Heart right ventricle (tissue), 16 donors: ENCODE measurements around the gene AKT1S1. TPM values are rescaled to one million over a fixed set of nuclear protein-coding genes. Genes with fewer than 3 reads are reported as not detected.

ENCODE experiments used
- ATAC-seq, 8 donors: fragments of 200-7000 bp; cut with Tn5 transposase; one replicate each; pipeline ENCODE4 v1.9.1; 2020; ENCODE audit warnings: mild to moderate bottlenecking in 8 of 8, moderate library complexity in 8 of 8, moderate number of reproducible peaks in 1 of 8
- DNase-seq, 2 donors: peaks; one replicate each; pipeline ENCODE4 v3.0.0-alpha.2; 2020
- H3K27ac ChIP-seq, 10 donors: fragments of 200-600 bp; sonication (generic) in 2 of 10; one replicate each; pipeline versions ENCODE4 v1.5.0 to v1.8.0; 2020 to 2022; ENCODE audit warnings: mild to moderate bottlenecking in 3 of 10
- H3K27me3 ChIP-seq, 7 donors: fragments of 200-600 bp; one replicate each; pipeline ENCODE4 v1.8.0; 2021 to 2022; ENCODE audit warnings: mild to moderate bottlenecking in 2 of 7
- H3K36me3 ChIP-seq, 9 donors: fragments of 200-600 bp; sonication (generic) in 1 of 9; one replicate each; pipeline versions ENCODE4 v1.5.0 to v1.8.0; 2020 to 2022; ENCODE audit warnings: mild to moderate bottlenecking in 2 of 9
- H3K4me1 ChIP-seq, 9 donors: fragments of 200-600 bp; sonication (generic) in 1 of 9; one replicate each; pipeline versions ENCODE4 v1.5.0 to v1.8.0; 2020 to 2022; ENCODE audit warnings: mild to moderate bottlenecking in 4 of 9
- H3K4me3 ChIP-seq, 10 donors: fragments of 200-600 bp; sonication (generic) in 2 of 10; one replicate each; pipeline versions ENCODE4 v1.5.0 to v1.8.0; 2020 to 2022; ENCODE audit warnings: mild to moderate bottlenecking in 7 of 10, moderate library complexity in 2 of 10
- H3K9me3 ChIP-seq, 11 donors: fragments of 200-600 bp in 10 of 11; sonication (generic) in 2 of 11; one replicate each; pipeline versions ENCODE4 v1.5.0 to v1.8.0; 2013 to 2022; ENCODE audit warnings: mild to moderate bottlenecking in 2 of 11, control low read depth in 1 of 11, moderate library complexity in 1 of 11
- CTCF ChIP-seq, 9 donors: fragments of 200-600 bp; sonication (generic) in 2 of 9; IDR thresholded peaks; one replicate each; pipeline versions ENCODE4 v1.5.0 to v1.8.0; 2021 to 2022; ENCODE audit warnings: antibody characterized with exemption in 9 of 9, mild to moderate bottlenecking in 5 of 9, moderate library complexity in 1 of 9
- WGBS, 2 donors: extraction: QIAGEN DNeasy Blood & Tissue Kit; methylation state at CpG; one replicate each; pipeline ENCODE4 v1.1.7; 2013; ENCODE audit warnings: inconsistent platforms in 1 of 2; 5-methylcytosine and 5-hydroxymethylcytosine counted together
- intact Hi-C, 10 donors: fragments of 100-400 bp; cut with DNase I; formaldehyde crosslinking; loops; one replicate each; pipeline versions ENCODE4 v1.11.1 to v1.14.2; 2022
- polyA plus RNA-seq, 2 donors: library from polyadenylated mRNA; stranded (reverse); fragments of 200-250 nt; gene quantifications; one replicate each; pipeline ENCODE4 v1.2.3, GENCODE V29; 2013
- total RNA-seq, 10 donors: library from RNA; stranded (reverse); fragmentation: NEBNext Ultra II Directional in 3 of 10; extraction: Animal tissue kit (Norgen Biotek cat#: 25700) in 3 of 10; gene quantifications; one replicate each; pipeline versions ENCODE4 v1.2.1 to v1.2.4, GENCODE V29; 2021 to 2023
- donor health status: Arrhythmogenic right ventricular cardiomyopathy.
- donor health status: ischemic (EF 13 %, LVEDD 7.1; RV severe dilation, severe dysfunction).
- donor health status: healthy with polysubstance abuse.
- donor health status: DM: no; HTN: yes; CAD: no.
- donor health status: DM: no; HTN: no; CAD: no.
- donor health status: ischemic (EF 25% LVEDD 6.9; RV normal size, moderate dysfunction).
- donor health status: ischemic (EF 25% LVEDD 5.7; RV mildly dilated, moderate dysfunction).
- donor health status: healthy.
- donor health status: DM: yes; HTN: yes; CAD: no.
- donor health status: Ischemic cardiomyopathy.
- donor health status: ischemic (EF 35%, LVEDD 5.7; RV mildly dilated, moderate dysfunction).
- donor health status: nonischemic (EF 11% LVEDD 7.7; RV severe dilation, severe dysfunction).
- donor health status: DM: yes; HTN: yes; CAD: no.
- donor health status: PGD.
- donor health status: ischemic (EF 29% LVEDD 5.4; RV normal size, mild dysfunction).
- donor health status: nonischemic (EF 23%, LVEDD 6.1; RV moderate dilation, normal function).

The AKT1S1 gene
- total and polyA plus RNA-seq, 12 donors = 26.0 to 51.9 (median 32.8) TPM

- H3K27ac ChIP-seq = no peak overlapping the region
- TF ChIP-seq CTCF (IDR thresholded peaks at IDR 0.05) = no peak
- DNase-seq (no peak), ATAC-seq (no peak)
- intact Hi-C loops = no loop called here
- peaks cover 0 to 65% (median 7%) of the 10 kb centered on the region in 9 donors for H3K4me1 ChIP-seq
- H3K27me3 ChIP-seq = no peaks in the 10 kb centered on the region
- no peak overlapping the region for H3K4me3 ChIP-seq
- H3K9me3 ChIP-seq = no peaks in the 10 kb centered on the region
- WGBS, 2 donors = 94 to 95% methylated on average over 24 of the region's 24 CpGs
- H3K36me3 ChIP-seq = peaks cover 0 to 91% (median 9%) of the 10 kb centered on the region in 9 donors
Observed at GRCh38 chr19:49920624-49921363, 43.6 kb upstream of the AKT1S1 start.

GRCh38 chr19:49918089-49918488, 40.9 kb upstream of the AKT1S1 start:
- WGBS, 2 donors = 95 to 97% methylated on average over 8 of the region's 8 CpGs
- DNase-seq (no peak), ATAC-seq (no peak)
- Histone ChIP-seq H3K27ac (peak overlapping the region in 1 of 10 donors; percentile 71), H3K27me3 (no peaks in the 10 kb centered on the region), H3K36me3 (peaks cover 0 to 93% (median 8%) of the 10 kb centered on the region in 9 donors), H3K4me3 (no peak overlapping the region), H3K9me3 (peaks cover 0 to 5% (median 0%) of the 10 kb centered on the region in 11 donors), H3K4me1 (peaks cover 0 to 39% (median 0%) of the 10 kb centered on the region in 9 donors)
- TF ChIP-seq CTCF (IDR thresholded peaks at IDR 0.05) = no peak
- intact Hi-C loops = no loop called here

GRCh38 chr19:49916839-49917733, 39.9 kb upstream of the AKT1S1 start:
- peaks cover 0 to 5% (median 0%) of the 10 kb centered on the region in 11 donors for H3K9me3 ChIP-seq
- H3K27me3 ChIP-seq = no peaks in the 10 kb centered on the region
- no peak overlapping the region for H3K4me3 ChIP-seq
- peak in 1 of 9 donors; percentile 42 for TF ChIP-seq CTCF (IDR thresholded peaks at IDR 0.05)
- peak overlapping the region in 1 of 10 donors; percentile 71 for H3K27ac ChIP-seq
- ATAC-seq = peak in 1 of 8 donors; percentile 39
- intact Hi-C loops = no loop called here
- peaks cover 0 to 38% (median 0%) of the 10 kb centered on the region in 9 donors for H3K4me1 ChIP-seq
- 86 to 87% methylated on average over 21 of the region's 21 CpGs for WGBS, 2 donors
- no peak for DNase-seq
- H3K36me3 ChIP-seq = peaks cover 0 to 93% (median 8%) of the 10 kb centered on the region in 9 donors

GRCh38 chr19:49915271-49915670, 38.1 kb upstream of the AKT1S1 start:
- H3K4me3 ChIP-seq = no peak overlapping the region
- peak in 1 of 9 donors; percentile 10 for TF ChIP-seq CTCF (IDR thresholded peaks at IDR 0.05)
- H3K36me3 ChIP-seq = peaks cover 0 to 85% (median 4%) of the 10 kb centered on the region in 9 donors
- H3K9me3 ChIP-seq = peaks cover 0 to 5% (median 0%) of the 10 kb centered on the region in 11 donors
- DNase-seq (no peak), ATAC-seq (no peak)
- intact Hi-C loops = no loop called here
- peaks cover 0 to 49% (median 8%) of the 10 kb centered on the region in 9 donors for H3K4me1 ChIP-seq
- no peaks in the 10 kb centered on the region for H3K27me3 ChIP-seq
- WGBS, 2 donors = 95 to 97% methylated on average over 6 of the region's 6 CpGs
- H3K27ac ChIP-seq = no peak overlapping the region
